Tibial artery (tissue), 4 donors: ENCODE measurements around the gene HSP90B1.

ENCODE experiments used
- DNase-seq, 2 donors: peaks; one replicate each; pipeline ENCODE4 v3.0.0-alpha.2; 2019
- H3K27ac ChIP-seq, 2 donors: fragments of 200-600 bp; sonication (generic) in 1 of 2; 1 replicate in 1 of 2; 2 replicates in 1 of 2; pipeline ENCODE4 v1.5.1; 2018 to 2019; ENCODE audit warnings: mild to moderate bottlenecking in 1 of 2
- H3K27me3 ChIP-seq, 2 donors: fragments of 200-600 bp; sonication (generic) in 1 of 2; one replicate each; pipeline versions ENCODE4 v1.5.1 to v1.6.0; 2016 to 2019
- H3K36me3 ChIP-seq, 3 donors: fragments of 200-600 bp; sonication (generic) in 2 of 3; one replicate each; pipeline ENCODE4 v1.5.1; 2016 to 2019; ENCODE audit warnings: mild to moderate bottlenecking in 2 of 3
- H3K4me1 ChIP-seq, 4 donors: fragments of 200-600 bp; sonication (generic) in 2 of 4; 1 replicate in 3 of 4; 2 replicates in 1 of 4; pipeline ENCODE4 v1.5.1; 2016 to 2019
- H3K4me3 ChIP-seq, 2 donors: fragments of 200-600 bp; sonication (generic) in 1 of 2; 1 replicate in 1 of 2; 2 replicates in 1 of 2; pipeline ENCODE4 v1.5.1; 2018 to 2019; ENCODE audit warnings: mild to moderate bottlenecking in 2 of 2
- H3K9me3 ChIP-seq, 3 donors: fragments of 200-600 bp; sonication (generic) in 1 of 3; one replicate each; pipeline ENCODE4 v1.5.1; 2016 to 2019
- intact Hi-C: fragments of 100-400 bp; cut with DNase I; formaldehyde crosslinking; loops from one replicate; pipeline ENCODE4 v1.15.0; 2023; ENCODE audit warnings: low total_unique reads
- TF ChIP-seq, protein P1 (sequence below), 2 experiments: fragments of 200-600 bp in 1 of 2; fragments of 450-650 bp in 1 of 2; IDR thresholded peaks; one replicate each; pipeline ENCODE4 v1.5.1; 2017 to 2019; ENCODE audit warnings: antibody characterized with exemption in 2 of 2, mild to moderate bottlenecking in 1 of 2, moderate library complexity in 1 of 2

The HSP90B1 gene

DNA sequence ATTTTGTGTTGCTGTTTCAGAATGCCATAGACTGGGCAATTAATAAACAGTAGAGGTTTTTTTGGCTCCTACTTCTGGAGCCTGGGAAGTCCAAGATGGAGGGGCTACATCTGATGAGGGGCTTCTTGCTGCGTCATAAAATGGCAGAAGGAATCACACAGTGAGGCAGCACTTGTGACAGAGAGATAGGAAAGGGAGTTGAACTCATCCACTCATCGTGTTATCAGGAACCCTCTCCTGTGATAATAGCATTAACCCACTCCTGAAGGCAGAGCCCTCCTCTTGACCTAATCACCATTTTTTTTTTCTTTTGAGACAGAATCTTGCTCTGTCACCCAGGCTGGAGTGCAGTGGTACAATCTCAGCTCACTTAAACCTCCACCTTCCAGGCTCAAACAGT, 45.2 kb downstream of the HSP90B1 start:
- no peaks in the 10 kb centered on the region for H3K9me3 ChIP-seq
- TF ChIP-seq, protein P1, sequence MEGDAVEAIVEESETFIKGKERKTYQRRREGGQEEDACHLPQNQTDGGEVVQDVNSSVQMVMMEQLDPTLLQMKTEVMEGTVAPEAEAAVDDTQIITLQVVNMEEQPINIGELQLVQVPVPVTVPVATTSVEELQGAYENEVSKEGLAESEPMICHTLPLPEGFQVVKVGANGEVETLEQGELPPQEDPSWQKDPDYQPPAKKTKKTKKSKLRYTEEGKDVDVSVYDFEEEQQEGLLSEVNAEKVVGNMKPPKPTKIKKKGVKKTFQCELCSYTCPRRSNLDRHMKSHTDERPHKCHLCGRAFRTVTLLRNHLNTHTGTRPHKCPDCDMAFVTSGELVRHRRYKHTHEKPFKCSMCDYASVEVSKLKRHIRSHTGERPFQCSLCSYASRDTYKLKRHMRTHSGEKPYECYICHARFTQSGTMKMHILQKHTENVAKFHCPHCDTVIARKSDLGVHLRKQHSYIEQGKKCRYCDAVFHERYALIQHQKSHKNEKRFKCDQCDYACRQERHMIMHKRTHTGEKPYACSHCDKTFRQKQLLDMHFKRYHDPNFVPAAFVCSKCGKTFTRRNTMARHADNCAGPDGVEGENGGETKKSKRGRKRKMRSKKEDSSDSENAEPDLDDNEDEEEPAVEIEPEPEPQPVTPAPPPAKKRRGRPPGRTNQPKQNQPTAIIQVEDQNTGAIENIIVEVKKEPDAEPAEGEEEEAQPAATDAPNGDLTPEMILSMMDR (IDR thresholded peaks at IDR 0.05), result no peak
- peaks cover 0 to 21% (median under 1%) of the 10 kb centered on the region in 4 donors for H3K4me1 ChIP-seq
- H3K27me3 ChIP-seq, result no peaks in the 10 kb centered on the region
- no peak overlapping the region for H3K27ac ChIP-seq
- intact Hi-C loops, result no loop called here
- DNase-seq, result no peak
- H3K36me3 ChIP-seq, result peaks cover 23 to 41% (median 28%) of the 10 kb centered on the region in 3 donors
- H3K4me3 ChIP-seq, result no peak overlapping the region

DNA sequence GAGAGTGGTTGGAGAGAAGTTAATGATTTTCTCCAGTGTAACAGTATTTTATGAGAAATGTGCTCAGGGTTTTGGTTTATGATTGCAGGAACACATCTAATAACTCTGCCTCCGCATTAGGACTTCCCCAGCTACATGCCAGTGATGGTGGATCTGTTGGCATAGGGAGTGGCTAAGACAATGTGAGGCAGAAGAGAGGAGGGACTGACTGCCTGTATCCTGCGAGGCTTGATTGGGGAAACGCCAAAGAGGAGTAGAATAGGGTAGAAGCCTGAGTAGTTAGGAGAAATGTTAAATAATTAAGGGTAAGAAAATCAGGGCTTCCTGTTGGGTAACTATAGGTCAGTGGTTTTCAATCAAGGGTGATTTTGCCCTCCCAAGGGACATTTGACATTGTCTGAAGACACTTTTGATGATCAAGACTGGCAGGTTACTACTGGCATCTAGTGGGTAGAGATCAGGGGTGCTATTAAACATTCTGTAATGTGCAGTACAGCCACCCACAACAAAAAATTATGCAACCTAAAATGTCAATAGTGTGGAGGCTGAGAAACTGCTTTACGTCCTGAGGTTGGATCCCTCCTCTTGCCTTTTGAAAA, 48.3 kb downstream of the HSP90B1 start:
- Histone ChIP-seq H3K27me3 (no peaks in the 10 kb centered on the region), H3K4me3 (no peak overlapping the region), H3K4me1 (peaks cover 0 to 7% (median 0%) of the 10 kb centered on the region in 4 donors), H3K36me3 (peaks cover 51 to 64% (median 55%) of the 10 kb centered on the region in 3 donors), H3K9me3 (no peaks in the 10 kb centered on the region), H3K27ac (no peak overlapping the region)
- TF ChIP-seq, protein P1 (IDR thresholded peaks at IDR 0.05), result no peak
- intact Hi-C loops, result no loop called here
- no peak for DNase-seq

DNA sequence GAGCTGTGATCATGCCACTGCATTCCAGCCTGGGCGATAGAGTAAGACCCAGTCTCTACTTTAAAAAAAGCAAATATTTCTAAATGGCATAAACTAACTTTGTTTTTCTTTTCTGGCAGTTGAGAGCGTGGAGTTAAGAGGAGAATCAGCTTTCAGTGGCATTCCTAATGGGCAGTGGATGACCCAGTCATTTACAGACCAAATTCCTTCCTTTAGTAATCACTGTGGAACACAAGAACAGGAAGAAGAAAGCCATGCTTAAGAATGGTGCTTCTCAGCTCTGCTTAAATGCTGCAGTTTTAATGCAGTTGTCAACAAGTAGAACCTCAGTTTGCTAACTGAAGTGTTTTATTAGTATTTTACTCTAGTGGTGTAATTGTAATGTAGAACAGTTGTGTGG, 56.6 kb downstream of the HSP90B1 start:
- Histone ChIP-seq H3K36me3 (peaks cover 37 to 72% (median 65%) of the 10 kb centered on the region in 3 donors), H3K27me3 (no peaks in the 10 kb centered on the region), H3K4me3 (no peak overlapping the region), H3K4me1 (no peaks in the 10 kb centered on the region), H3K9me3 (no peaks in the 10 kb centered on the region), H3K27ac (no peak overlapping the region)
- no peak for DNase-seq
- intact Hi-C loops, result no loop called here
- TF ChIP-seq, protein P1 (IDR thresholded peaks at IDR 0.05), result no peak

DNA sequence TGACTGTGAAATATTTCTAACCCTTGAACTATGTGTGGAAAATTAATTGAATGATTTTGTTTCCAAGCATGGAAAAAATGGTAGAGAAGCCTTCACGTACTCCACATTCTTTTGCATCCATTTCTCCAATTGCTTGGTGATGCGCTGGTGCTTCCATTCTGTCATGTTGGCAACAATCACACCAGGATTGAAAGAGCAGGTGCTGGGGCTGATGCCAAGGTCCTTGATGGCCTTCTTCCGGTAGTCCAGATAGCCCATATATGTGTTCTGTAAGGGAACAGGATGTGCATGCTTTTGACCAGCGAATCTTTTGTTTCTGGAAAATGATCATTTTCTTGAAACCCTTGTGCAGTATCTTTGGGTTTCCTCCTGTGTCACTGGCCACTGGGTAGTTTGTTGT, 64.0 kb downstream of the HSP90B1 start:
- TF ChIP-seq, protein P1 (IDR thresholded peaks at IDR 0.05), result no peak
- Histone ChIP-seq H3K36me3 (peaks cover 0 to 17% (median 6%) of the 10 kb centered on the region in 3 donors), H3K4me1 (no peaks in the 10 kb centered on the region), H3K27me3 (no peaks in the 10 kb centered on the region), H3K4me3 (no peak overlapping the region), H3K27ac (no peak overlapping the region), H3K9me3 (no peaks in the 10 kb centered on the region)
- intact Hi-C loops, result no loop called here
- no peak for DNase-seq

DNA sequence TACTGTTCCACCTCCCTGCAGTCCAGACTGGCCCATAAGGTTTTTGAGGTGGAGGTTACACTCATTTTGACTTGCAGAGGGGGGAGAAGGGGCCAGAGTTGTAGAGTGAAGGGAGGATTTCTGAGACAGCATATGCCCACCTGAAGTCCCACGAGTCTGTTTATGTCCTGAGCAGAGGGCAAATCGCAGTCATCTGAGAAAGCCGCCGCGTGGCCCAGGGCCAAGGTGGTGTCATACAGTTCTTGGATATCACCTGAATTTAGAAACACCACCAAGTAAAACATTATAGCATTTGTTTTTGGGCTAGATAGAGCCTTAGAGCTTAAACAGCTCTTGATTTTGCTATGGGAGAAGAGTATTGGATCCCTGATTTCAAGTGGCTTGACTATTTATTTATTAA, 66.4 kb downstream of the HSP90B1 start:
- DNase-seq, result no peak
- no peaks in the 10 kb centered on the region for H3K4me1 ChIP-seq
- TF ChIP-seq, protein P1 (IDR thresholded peaks at IDR 0.05), result no peak
- no peak overlapping the region for H3K4me3 ChIP-seq
- H3K27me3 ChIP-seq, result no peaks in the 10 kb centered on the region
- intact Hi-C loops, result no loop called here
- H3K36me3 ChIP-seq, result peaks cover 0 to 4% (median 0%) of the 10 kb centered on the region in 3 donors
- H3K9me3 ChIP-seq, result no peaks in the 10 kb centered on the region
- no peak overlapping the region for H3K27ac ChIP-seq
